Activated gamma-delta T cell (primary cell): ENCODE measurements around the gene FCGBP.
"Not testable (repeated sequence)": the region's sequence is repeated elsewhere in the genome, so short reads cannot be mapped to it uniquely, and the experiment has no call there.

Source experiments
- DNase-seq: peaks from one replicate; lab custom pipeline; 2025; lab: John Stamatoyannopoulos, UW
- total RNA-seq, 2 donors: gene quantifications; one replicate each; lab custom pipeline; 2026; lab: John Stamatoyannopoulos, UW

Gene FCGBP
- 22.4 to 193 reads per million in 2 donors for total RNA-seq

GRCh38 chr19:39934584-39935363 lies at the start of gene FCGBP:
TSS of gene FCGBP (minus strand) at chr19:39934634.
- DNase-seq = no peak

- no peak for DNase-seq
Measured at GRCh38 chr19:39983695-39984300, 49.4 kb upstream of the FCGBP start.

GRCh38 chr19:39982883-39983282 lies 48.4 kb upstream of the FCGBP start:
- DNase-seq = no peak

GRCh38 chr19:39974377-39975155 lies 40.1 kb upstream of the FCGBP start:
- no peak for DNase-seq

GRCh38 chr19:39971380-39972035 lies 37.1 kb upstream of the FCGBP start:
- no peak for DNase-seq

- peak; percentile 95 for DNase-seq
Measured at GRCh38 chr19:39970675-39971379, 36.4 kb upstream of the FCGBP start, which contains the start of gene PSMC4. TSS of gene PSMC4 (plus strand) at chr19:39971165. CDS start at chr19:39971203, 38 bp downstream.

- DNase-seq = no peak
Measured at GRCh38 chr19:39970425-39970674, 35.9 kb upstream of the FCGBP start.

GRCh38 chr19:39969681-39970424 lies 35.4 kb upstream of the FCGBP start:
- DNase-seq = no peak

- no peak for DNase-seq
Measured at GRCh38 chr19:39969266-39969665, 34.8 kb upstream of the FCGBP start.

- no peak for DNase-seq
Measured at GRCh38 chr19:39968789-39969188, 34.4 kb upstream of the FCGBP start.

- no peak for DNase-seq
Measured at GRCh38 chr19:39967561-39967960, 33.1 kb upstream of the FCGBP start.

- no peak for DNase-seq
Measured at GRCh38 chr19:39966617-39967016, 32.2 kb upstream of the FCGBP start.

- DNase-seq = no peak
Measured at GRCh38 chr19:39963898-39964297, 29.5 kb upstream of the FCGBP start.

GRCh38 chr19:39959407-39959806 lies 25.0 kb upstream of the FCGBP start:
- not testable (repeated sequence) for DNase-seq

GRCh38 chr19:39958942-39959341 lies 24.5 kb upstream of the FCGBP start:
- DNase-seq = not testable (repeated sequence)

- not testable (repeated sequence) for DNase-seq
Measured at GRCh38 chr19:39957886-39958285, 23.5 kb upstream of the FCGBP start.

- no peak for DNase-seq
Measured at GRCh38 chr19:39953915-39954314, 19.5 kb upstream of the FCGBP start.

GRCh38 chr19:39951686-39952085 lies 17.3 kb upstream of the FCGBP start:
- no peak for DNase-seq

GRCh38 chr19:39951065-39951650 lies 16.7 kb upstream of the FCGBP start:
- no peak for DNase-seq

- no peak for DNase-seq
Measured at GRCh38 chr19:39949026-39949747, 14.8 kb upstream of the FCGBP start.
